CD4-positive, alpha-beta T cell (primary cell): ENCODE results near the gene OLFM2. TPM values are rescaled to one million over a fixed set of nuclear protein-coding genes. Genes with fewer than 3 reads are reported as not detected.

Source experiments
- ATAC-seq: fragments of 200-7000 bp; cut with Tn5 transposase; one replicate; pipeline ENCODE4 v1.10.0; 2022; ENCODE audit warnings: mild to moderate bottlenecking; ENCODE audit not compliant: poor library complexity
- CTCF ChIA-PET: fragments of 350-600 bp; sonication (Branson Sonifier 250); formaldehyde crosslinking; loops from one replicate; lab custom pipeline; 2021; ENCODE audit warnings: antibody characterized with exemption, inconsistent platforms; lab: Charles Lee
- POLR2A ChIA-PET: fragments of 350-600 bp; sonication (Branson Sonifier 250); formaldehyde crosslinking; loops from one replicate; lab custom pipeline; 2021; ENCODE audit warnings: antibody characterized with exemption, inconsistent platforms; lab: Charles Lee
- DNase-seq, 14 experiments: peaks; one replicate each; pipeline ENCODE4 v3.0.0-alpha.2; 2013 to 2020; ENCODE audit warnings: mixed read lengths in 2 of 14
- H3K27ac ChIP-seq, 2 donors: one replicate each; pipeline versions ENCODE4 v1.5.1 to v1.7.0; 2013; ENCODE audit warnings: low read length in 2 of 2, low read depth in 1 of 2, mild to moderate bottlenecking in 1 of 2
- H3K27me3 ChIP-seq, 2 experiments: 1 replicate in 1 of 2; 2 replicates in 1 of 2; pipeline versions ENCODE4 v1.6.1 to v1.7.0; 2013; ENCODE audit warnings: low read length in 2 of 2, control low read depth in 1 of 2, mild to moderate bottlenecking in 1 of 2, moderate library complexity in 1 of 2; ENCODE audit not compliant: insufficient read depth in 2 of 2, control insufficient read depth in 1 of 2
- H3K36me3 ChIP-seq: one replicate; pipeline ENCODE4 v1.6.1; 2013; ENCODE audit warnings: low read length, control low read depth; ENCODE audit not compliant: insufficient read depth
- H3K4me1 ChIP-seq: one replicate; pipeline ENCODE4 v1.6.1; 2013; ENCODE audit warnings: low read length, control low read depth; ENCODE audit not compliant: insufficient read depth
- H3K4me3 ChIP-seq: one replicate; pipeline ENCODE4 v1.5.1; 2013; ENCODE audit warnings: mild to moderate bottlenecking, low read length, moderate library complexity
- H3K9me3 ChIP-seq, 2 experiments: 1 replicate in 1 of 2; 2 replicates in 1 of 2; pipeline versions ENCODE4 v1.6.1 to v1.7.0; 2013; ENCODE audit warnings: low read length in 2 of 2, mild to moderate bottlenecking in 2 of 2, control low read depth in 1 of 2, moderate library complexity in 1 of 2; ENCODE audit not compliant: control insufficient read depth in 1 of 2, insufficient read depth in 1 of 2
- H3K27ac Mint-ChIP-seq: one replicate; pipeline ENCODE4 v1.8.0; 2020; ENCODE audit warnings: mixed read lengths
- H3K27me3 Mint-ChIP-seq: one replicate; pipeline ENCODE4 v1.8.0; 2021; ENCODE audit warnings: mixed read lengths
- H3K36me3 Mint-ChIP-seq: one replicate; pipeline ENCODE4 v1.8.0; 2021; ENCODE audit warnings: low read depth, mixed read lengths
- H3K4me1 Mint-ChIP-seq: one replicate; pipeline ENCODE4 v1.8.0; 2021; ENCODE audit warnings: low read depth, mixed read lengths
- H3K4me3 Mint-ChIP-seq: one replicate; pipeline ENCODE4 v1.8.0; 2020; ENCODE audit warnings: mild to moderate bottlenecking, mixed read lengths
- H3K9me3 Mint-ChIP-seq: one replicate; pipeline ENCODE4 v1.8.0; 2020; ENCODE audit warnings: mixed read lengths
- intact Hi-C, 2 experiments: fragments of 100-400 bp; cut with DNase I in 1 of 2; cut with micrococcal nuclease in 1 of 2; formaldehyde crosslinking; loops; one replicate each; pipeline versions ENCODE4 v1.15.1 to v1.9.0; 2023 to 2025; cut with DNase I, micrococcal nuclease
- total RNA-seq, 174 experiments: library from RNA in 2 of 174; stranded (reverse) in 2 of 174; gene quantifications; one replicate each; pipeline ENCODE4 v1.2.3 and lab custom pipeline; 2021 to 2026
- TF ChIP-seq, protein P1 (sequence below): fragments of 200-600 bp; IDR thresholded peaks from one replicate; pipeline ENCODE4 v1.8.0; 2022; ENCODE audit warnings: antibody characterized with exemption, mild to moderate bottlenecking

OLFM2 gene
- total RNA-seq, 2 experiments from 2014 or later = 4.1 to 4.8 TPM

DNA sequence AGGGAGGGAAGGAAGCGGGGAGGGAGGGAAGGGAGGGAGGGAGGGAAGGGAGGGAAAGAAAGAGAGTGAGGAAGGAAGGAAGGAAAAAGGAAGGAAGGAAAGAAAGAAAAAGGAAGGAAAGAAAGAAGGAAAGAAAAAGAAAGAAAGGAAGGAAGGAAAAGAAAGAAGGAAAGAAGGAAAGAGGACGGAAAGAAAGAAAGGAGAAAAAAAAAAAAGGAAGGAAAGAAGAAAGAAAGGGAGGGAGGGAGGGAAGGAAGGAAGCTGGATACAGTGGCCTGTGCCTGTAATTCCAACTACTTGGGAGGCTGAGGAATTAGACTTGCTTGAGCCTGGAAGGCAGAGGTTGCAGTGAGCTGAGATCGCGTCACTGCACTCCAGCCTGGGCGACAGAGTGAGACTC is 35.3 kb downstream of the OLFM2 start:
- POLR2A ChIA-PET = no interaction called here
- TF ChIP-seq, protein P1, sequence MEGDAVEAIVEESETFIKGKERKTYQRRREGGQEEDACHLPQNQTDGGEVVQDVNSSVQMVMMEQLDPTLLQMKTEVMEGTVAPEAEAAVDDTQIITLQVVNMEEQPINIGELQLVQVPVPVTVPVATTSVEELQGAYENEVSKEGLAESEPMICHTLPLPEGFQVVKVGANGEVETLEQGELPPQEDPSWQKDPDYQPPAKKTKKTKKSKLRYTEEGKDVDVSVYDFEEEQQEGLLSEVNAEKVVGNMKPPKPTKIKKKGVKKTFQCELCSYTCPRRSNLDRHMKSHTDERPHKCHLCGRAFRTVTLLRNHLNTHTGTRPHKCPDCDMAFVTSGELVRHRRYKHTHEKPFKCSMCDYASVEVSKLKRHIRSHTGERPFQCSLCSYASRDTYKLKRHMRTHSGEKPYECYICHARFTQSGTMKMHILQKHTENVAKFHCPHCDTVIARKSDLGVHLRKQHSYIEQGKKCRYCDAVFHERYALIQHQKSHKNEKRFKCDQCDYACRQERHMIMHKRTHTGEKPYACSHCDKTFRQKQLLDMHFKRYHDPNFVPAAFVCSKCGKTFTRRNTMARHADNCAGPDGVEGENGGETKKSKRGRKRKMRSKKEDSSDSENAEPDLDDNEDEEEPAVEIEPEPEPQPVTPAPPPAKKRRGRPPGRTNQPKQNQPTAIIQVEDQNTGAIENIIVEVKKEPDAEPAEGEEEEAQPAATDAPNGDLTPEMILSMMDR = no peak
- Mint-ChIP-seq H3K4me1 (no peaks in the 10 kb centered on the region), H3K4me3 (no peak overlapping the region), H3K27ac (no peak overlapping the region), H3K36me3 (no peaks in the 10 kb centered on the region), H3K9me3 (no peaks in the 10 kb centered on the region), H3K27me3 (peaks cover 4% of the 10 kb centered on the region)
- Histone ChIP-seq H3K4me1 (no peaks in the 10 kb centered on the region), H3K27me3 (no peaks in the 10 kb centered on the region), H3K27ac (no peak overlapping the region), H3K4me3 (no peak overlapping the region), H3K36me3 (no peaks in the 10 kb centered on the region), H3K9me3 (no peaks in the 10 kb centered on the region)
- CTCF ChIA-PET = no interaction called here
- intact Hi-C loops = no loop called here
- no peak for ATAC-seq
- DNase-seq = no peak

DNA sequence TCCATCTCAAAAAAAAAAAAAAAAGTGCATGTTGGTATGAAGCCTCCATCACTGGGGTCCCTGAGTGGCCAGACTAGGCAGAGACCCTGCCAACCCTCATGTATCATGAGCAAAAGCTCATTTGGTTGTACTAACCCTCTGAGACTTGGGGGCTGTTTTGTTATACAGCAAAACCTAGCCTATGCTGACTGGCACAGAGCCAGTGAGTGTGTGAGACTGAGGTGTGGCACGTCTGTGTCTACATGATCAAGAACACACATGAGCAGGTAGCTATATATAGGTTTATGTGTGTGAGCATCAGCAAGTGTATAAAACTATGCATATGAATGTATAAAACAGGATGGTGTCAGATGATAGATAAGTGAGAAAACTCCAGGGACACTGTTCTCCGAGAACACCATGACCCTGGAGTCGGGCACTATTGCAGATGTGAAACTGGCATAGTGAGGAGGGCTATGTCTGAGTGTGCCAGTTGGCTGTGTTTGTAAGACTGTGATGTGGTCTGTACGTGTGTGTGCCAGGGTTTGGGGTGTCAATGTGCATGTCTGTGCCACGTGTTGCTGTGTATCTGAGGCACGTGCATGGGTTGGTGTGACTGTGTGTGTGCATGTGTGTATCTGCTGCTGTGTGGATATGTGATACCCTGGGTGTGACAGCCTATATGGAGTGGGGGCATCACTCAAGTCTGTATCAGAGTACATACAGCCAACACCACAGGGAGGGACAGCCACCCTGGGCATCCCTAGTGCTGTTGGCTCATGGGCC is 44.5 kb downstream of the OLFM2 start:
- H3K4me1 Mint-ChIP-seq = no peaks in the 10 kb centered on the region
- intact Hi-C loops = no loop called here

DNA sequence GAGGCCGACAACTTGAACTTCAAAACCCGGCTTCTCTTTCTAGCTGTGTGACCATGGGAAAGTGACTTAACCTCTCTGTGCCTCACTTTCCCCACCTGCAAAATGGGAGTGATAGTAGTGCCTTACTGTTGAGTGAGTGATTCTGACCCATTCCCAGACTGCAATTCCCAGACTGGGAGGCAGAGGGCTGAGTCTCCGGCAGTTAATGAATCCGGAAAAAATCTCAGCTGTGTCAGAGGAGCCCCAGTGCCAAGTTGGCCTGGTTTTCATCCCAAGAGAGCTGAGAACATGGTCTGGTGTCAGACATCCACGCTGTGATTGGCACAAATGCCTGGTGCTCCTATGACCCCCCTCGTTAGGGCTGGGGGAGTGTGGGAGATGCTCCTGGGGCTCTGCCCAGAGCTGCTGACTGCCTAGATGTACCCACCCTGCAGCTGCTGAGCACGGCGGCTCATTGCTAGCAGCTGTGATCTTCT is 51.2 kb downstream of the OLFM2 start:
- no peaks in the 10 kb centered on the region for H3K27me3 ChIP-seq
- DNase-seq (no peak), ATAC-seq (no peak)
- no peaks in the 10 kb centered on the region for H3K27me3 Mint-ChIP-seq
- TF ChIP-seq, protein P1 = no peak
- no peaks in the 10 kb centered on the region for H3K9me3 ChIP-seq
- H3K9me3 Mint-ChIP-seq = no peaks in the 10 kb centered on the region
- ChIA-PET POLR2A (no interaction called here), CTCF (no interaction called here)
- no peak overlapping the region for H3K27ac Mint-ChIP-seq
- H3K36me3 Mint-ChIP-seq = no peaks in the 10 kb centered on the region
- H3K4me3 ChIP-seq = no peak overlapping the region
- H3K36me3 ChIP-seq = no peaks in the 10 kb centered on the region
- H3K27ac ChIP-seq = no peak overlapping the region
- H3K4me3 Mint-ChIP-seq = no peak overlapping the region
- intact Hi-C loops = no loop called here
- no peaks in the 10 kb centered on the region for H3K4me1 ChIP-seq
- H3K4me1 Mint-ChIP-seq = no peaks in the 10 kb centered on the region

More for the DNA sequence above, 44.5 kb downstream of the OLFM2 start:
- Histone ChIP-seq H3K36me3 (no peaks in the 10 kb centered on the region), H3K4me1 (no peaks in the 10 kb centered on the region), H3K27me3 (no peaks in the 10 kb centered on the region), H3K4me3 (no peak overlapping the region), H3K27ac (no peak overlapping the region), H3K9me3 (no peaks in the 10 kb centered on the region)
- no peak for ATAC-seq
- H3K27me3 Mint-ChIP-seq = no peaks in the 10 kb centered on the region
- H3K4me3 Mint-ChIP-seq = no peak overlapping the region
- TF ChIP-seq, protein P1 = no peak
- no peaks in the 10 kb centered on the region for H3K9me3 Mint-ChIP-seq
- POLR2A ChIA-PET = interaction anchor here (0.6 kb wide), 1 partner anchor 34 kb away, joined by 3 read pairs; no protein-coding TSS in a partner anchor
- no peak overlapping the region for H3K27ac Mint-ChIP-seq
- DNase-seq = no peak
- CTCF ChIA-PET = no interaction called here
- H3K36me3 Mint-ChIP-seq = no peaks in the 10 kb centered on the region
